WTC11 (cell line): Measurements from ENCODE around the gene SEMA4D.

ENCODE experiments used
- ESRRA ChIP-seq: sonication (generic); formaldehyde crosslinking; IDR thresholded peaks from 2 replicates; pipeline ENCODE4 v1.8.1; 2022; ENCODE audit warnings: mild to moderate bottlenecking, missing genetic modification reagents, borderline replicate concordance
- FOXJ3 ChIP-seq: sonication (generic); formaldehyde crosslinking; IDR thresholded peaks from 2 replicates; pipeline ENCODE4 v1.9.0; 2021; ENCODE audit warnings: missing genetic modification reagents, mild to moderate bottlenecking, borderline replicate concordance
- IRF2 ChIP-seq: sonication (generic); formaldehyde crosslinking; IDR thresholded peaks from 2 replicates; pipeline ENCODE4 v1.8.0; 2022; ENCODE audit warnings: low read depth, missing genetic modification reagents, borderline replicate concordance
- ZNF121 ChIP-seq: sonication (generic); formaldehyde crosslinking; IDR thresholded peaks from 2 replicates; pipeline ENCODE4 v1.8.0; 2023; ENCODE audit warnings: missing genetic modification reagents
- TF ChIP-seq, protein P1 (sequence below): fragments of 250-450 bp; sonication (Bioruptor Pico); IDR thresholded peaks from 2 replicates; pipeline ENCODE4 v1.9.0; 2021; ENCODE audit warnings: mild to moderate bottlenecking, borderline replicate concordance
- TF ChIP-seq, protein P2 (sequence below): fragments of 200-600 bp; IDR thresholded peaks from 2 replicates; pipeline ENCODE4 v1.8.0; 2022; ENCODE audit warnings: antibody characterized with exemption
- TF ChIP-seq, protein P3 (sequence below): sonication (generic); formaldehyde crosslinking; IDR thresholded peaks from 2 replicates; pipeline ENCODE4 v1.8.1; 2023; ENCODE audit warnings: mild to moderate bottlenecking, missing genetic modification reagents
- TF ChIP-seq, protein P4 (sequence below): sonication (generic); formaldehyde crosslinking; IDR thresholded peaks from 2 replicates; pipeline ENCODE4 v1.8.1; 2022; ENCODE audit warnings: low read depth, missing genetic modification reagents, borderline replicate concordance

DNA sequence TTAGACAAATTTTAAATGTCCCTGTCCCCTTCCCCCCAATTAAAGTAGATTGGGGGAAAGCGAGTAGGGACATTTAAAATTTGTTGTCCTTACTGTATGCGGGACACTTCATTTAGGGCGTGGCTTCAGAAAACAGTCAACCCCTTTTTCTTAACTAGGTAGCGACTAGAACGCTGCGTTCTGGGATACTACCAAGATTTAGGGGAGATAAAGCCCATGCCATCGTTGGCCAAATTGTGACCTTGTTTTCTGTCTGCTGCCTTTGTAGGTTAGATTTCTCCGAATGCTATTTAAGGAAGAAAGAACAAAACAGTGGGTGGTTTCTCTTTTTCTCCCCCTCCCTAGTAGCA lies 185.7 kb downstream of the SEMA4D start:
- TF ChIP-seq, protein P1, sequence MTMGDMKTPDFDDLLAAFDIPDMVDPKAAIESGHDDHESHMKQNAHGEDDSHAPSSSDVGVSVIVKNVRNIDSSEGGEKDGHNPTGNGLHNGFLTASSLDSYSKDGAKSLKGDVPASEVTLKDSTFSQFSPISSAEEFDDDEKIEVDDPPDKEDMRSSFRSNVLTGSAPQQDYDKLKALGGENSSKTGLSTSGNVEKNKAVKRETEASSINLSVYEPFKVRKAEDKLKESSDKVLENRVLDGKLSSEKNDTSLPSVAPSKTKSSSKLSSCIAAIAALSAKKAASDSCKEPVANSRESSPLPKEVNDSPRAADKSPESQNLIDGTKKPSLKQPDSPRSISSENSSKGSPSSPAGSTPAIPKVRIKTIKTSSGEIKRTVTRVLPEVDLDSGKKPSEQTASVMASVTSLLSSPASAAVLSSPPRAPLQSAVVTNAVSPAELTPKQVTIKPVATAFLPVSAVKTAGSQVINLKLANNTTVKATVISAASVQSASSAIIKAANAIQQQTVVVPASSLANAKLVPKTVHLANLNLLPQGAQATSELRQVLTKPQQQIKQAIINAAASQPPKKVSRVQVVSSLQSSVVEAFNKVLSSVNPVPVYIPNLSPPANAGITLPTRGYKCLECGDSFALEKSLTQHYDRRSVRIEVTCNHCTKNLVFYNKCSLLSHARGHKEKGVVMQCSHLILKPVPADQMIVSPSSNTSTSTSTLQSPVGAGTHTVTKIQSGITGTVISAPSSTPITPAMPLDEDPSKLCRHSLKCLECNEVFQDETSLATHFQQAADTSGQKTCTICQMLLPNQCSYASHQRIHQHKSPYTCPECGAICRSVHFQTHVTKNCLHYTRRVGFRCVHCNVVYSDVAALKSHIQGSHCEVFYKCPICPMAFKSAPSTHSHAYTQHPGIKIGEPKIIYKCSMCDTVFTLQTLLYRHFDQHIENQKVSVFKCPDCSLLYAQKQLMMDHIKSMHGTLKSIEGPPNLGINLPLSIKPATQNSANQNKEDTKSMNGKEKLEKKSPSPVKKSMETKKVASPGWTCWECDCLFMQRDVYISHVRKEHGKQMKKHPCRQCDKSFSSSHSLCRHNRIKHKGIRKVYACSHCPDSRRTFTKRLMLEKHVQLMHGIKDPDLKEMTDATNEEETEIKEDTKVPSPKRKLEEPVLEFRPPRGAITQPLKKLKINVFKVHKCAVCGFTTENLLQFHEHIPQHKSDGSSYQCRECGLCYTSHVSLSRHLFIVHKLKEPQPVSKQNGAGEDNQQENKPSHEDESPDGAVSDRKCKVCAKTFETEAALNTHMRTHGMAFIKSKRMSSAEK (CRISPR knock-in tag), result no peak
- TF ChIP-seq, protein P2, sequence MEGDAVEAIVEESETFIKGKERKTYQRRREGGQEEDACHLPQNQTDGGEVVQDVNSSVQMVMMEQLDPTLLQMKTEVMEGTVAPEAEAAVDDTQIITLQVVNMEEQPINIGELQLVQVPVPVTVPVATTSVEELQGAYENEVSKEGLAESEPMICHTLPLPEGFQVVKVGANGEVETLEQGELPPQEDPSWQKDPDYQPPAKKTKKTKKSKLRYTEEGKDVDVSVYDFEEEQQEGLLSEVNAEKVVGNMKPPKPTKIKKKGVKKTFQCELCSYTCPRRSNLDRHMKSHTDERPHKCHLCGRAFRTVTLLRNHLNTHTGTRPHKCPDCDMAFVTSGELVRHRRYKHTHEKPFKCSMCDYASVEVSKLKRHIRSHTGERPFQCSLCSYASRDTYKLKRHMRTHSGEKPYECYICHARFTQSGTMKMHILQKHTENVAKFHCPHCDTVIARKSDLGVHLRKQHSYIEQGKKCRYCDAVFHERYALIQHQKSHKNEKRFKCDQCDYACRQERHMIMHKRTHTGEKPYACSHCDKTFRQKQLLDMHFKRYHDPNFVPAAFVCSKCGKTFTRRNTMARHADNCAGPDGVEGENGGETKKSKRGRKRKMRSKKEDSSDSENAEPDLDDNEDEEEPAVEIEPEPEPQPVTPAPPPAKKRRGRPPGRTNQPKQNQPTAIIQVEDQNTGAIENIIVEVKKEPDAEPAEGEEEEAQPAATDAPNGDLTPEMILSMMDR, result no peak
- TF ChIP-seq ESRRA, result no peak
- no peak for TF ChIP-seq IRF2 (CRISPR knock-in tag)
- TF ChIP-seq, protein P3, sequence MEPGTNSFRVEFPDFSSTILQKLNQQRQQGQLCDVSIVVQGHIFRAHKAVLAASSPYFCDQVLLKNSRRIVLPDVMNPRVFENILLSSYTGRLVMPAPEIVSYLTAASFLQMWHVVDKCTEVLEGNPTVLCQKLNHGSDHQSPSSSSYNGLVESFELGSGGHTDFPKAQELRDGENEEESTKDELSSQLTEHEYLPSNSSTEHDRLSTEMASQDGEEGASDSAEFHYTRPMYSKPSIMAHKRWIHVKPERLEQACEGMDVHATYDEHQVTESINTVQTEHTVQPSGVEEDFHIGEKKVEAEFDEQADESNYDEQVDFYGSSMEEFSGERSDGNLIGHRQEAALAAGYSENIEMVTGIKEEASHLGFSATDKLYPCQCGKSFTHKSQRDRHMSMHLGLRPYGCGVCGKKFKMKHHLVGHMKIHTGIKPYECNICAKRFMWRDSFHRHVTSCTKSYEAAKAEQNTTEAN (CRISPR knock-in tag), result no peak
- TF ChIP-seq FOXJ3 (CRISPR knock-in tag), result no peak
- TF ChIP-seq, protein P4, sequence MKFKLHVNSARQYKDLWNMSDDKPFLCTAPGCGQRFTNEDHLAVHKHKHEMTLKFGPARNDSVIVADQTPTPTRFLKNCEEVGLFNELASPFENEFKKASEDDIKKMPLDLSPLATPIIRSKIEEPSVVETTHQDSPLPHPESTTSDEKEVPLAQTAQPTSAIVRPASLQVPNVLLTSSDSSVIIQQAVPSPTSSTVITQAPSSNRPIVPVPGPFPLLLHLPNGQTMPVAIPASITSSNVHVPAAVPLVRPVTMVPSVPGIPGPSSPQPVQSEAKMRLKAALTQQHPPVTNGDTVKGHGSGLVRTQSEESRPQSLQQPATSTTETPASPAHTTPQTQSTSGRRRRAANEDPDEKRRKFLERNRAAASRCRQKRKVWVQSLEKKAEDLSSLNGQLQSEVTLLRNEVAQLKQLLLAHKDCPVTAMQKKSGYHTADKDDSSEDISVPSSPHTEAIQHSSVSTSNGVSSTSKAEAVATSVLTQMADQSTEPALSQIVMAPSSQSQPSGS, result no peak
- TF ChIP-seq ZNF121 (CRISPR knock-in tag), result no peak
